SK-N-SH treated with all-trans-retinoic acid at 6 μM for 48 hours (cell line): Measurements from ENCODE around the gene C17orf78.

Source experiments
- CSDC2 ChIP-seq: fragments of 250-450 bp; sonication (Bioruptor Pico); IDR thresholded peaks from 2 replicates; pipeline ENCODE4 v1.5.0; 2020; ENCODE audit warnings: mild to moderate bottlenecking, moderate library complexity
- TCF4 ChIP-seq: fragments of 250-450 bp; sonication (Bioruptor Pico); IDR thresholded peaks from 2 replicates; pipeline ENCODE4 v1.8.0; 2021; ENCODE audit warnings: mild to moderate bottlenecking, moderate library complexity, borderline replicate concordance
- ZC3H10 ChIP-seq: fragments of 250-450 bp; sonication (Bioruptor Pico); IDR thresholded peaks from 2 replicates; pipeline ENCODE4 v1.5.1; 2021; ENCODE audit warnings: mild to moderate bottlenecking, moderate library complexity

- TF ChIP-seq CSDC2 (CRISPR knock-in tag) (no peak), TCF4 (CRISPR knock-in tag) (no peak), ZC3H10 (no peak)
These were observed 48.3 kb upstream of the C17orf78 start for GRCh38 chr17:37327341-37328090.
